Endothelial cell of umbilical vein (primary cell): ENCODE measurements around the gene AQP3. TPM values are rescaled to one million over a fixed set of nuclear protein-coding genes. Genes with fewer than 3 reads are reported as not detected.

ENCODE experiments used
- BruUV-seq: library from RNA; stranded (reverse); fragments of 400-500 nt; replicated peaks from 2 replicates; lab custom pipeline; 2021; lab: Mats Ljungman, UMichigan
- CTCF ChIA-PET: fragments of 300-600, 350-600 bp; sonication (Branson Sonifier 250); formaldehyde crosslinking; loops from one replicate; lab custom pipeline; 2021; ENCODE audit warnings: antibody characterized with exemption, inconsistent platforms; lab: Charles Lee
- POLR2A ChIA-PET: fragments of 300-600, 350-600 bp; sonication (Branson Sonifier 250); formaldehyde crosslinking; loops from one replicate; lab custom pipeline; 2021; ENCODE audit warnings: antibody characterized with exemption, inconsistent platforms; lab: Charles Lee
- DNase-seq: peaks from one replicate; pipeline ENCODE4 v3.0.0-alpha.2; 2011; ENCODE audit warnings: low read depth, low spot score
- FAIRE-seq: peaks from 2 replicates; lab custom pipeline; 2011; peaks lifted over from hg19 to GRCh38; lab: Jason Lieb, UNC
- H2AFZ ChIP-seq: 2 replicates; pipeline ENCODE4 v1.6.0; 2012; ENCODE audit warnings: low read depth, low read length, control low read depth, inconsistent platforms
- H3K27ac ChIP-seq: 2 replicates; pipeline ENCODE4 v1.5.1; 2011; ENCODE audit warnings: low read depth, mild to moderate bottlenecking, control low read depth, low read length, moderate library complexity; ENCODE audit not compliant: insufficient read depth
- H3K27me3 ChIP-seq, 2 experiments: 2 replicates each; pipeline versions ENCODE4 v1.6.0 to v1.6.1; 2011; ENCODE audit warnings: low read length in 2 of 2, mixed read lengths in 1 of 2; ENCODE audit not compliant: control insufficient read depth in 2 of 2, insufficient read depth in 2 of 2
- H3K36me3 ChIP-seq, 2 experiments: 2 replicates in 1 of 2; 3 replicates in 1 of 2; pipeline ENCODE4 v1.5.1; 2011; ENCODE audit warnings: low read length in 2 of 2, mild to moderate bottlenecking in 1 of 2, moderate library complexity in 1 of 2; ENCODE audit not compliant: control insufficient read depth in 2 of 2, insufficient read depth in 2 of 2; ENCODE audit errors: extremely low read depth in 1 of 2
- H3K4me1 ChIP-seq: 3 replicates; pipeline ENCODE4 v1.5.1; 2011; ENCODE audit warnings: mild to moderate bottlenecking, low read length; ENCODE audit not compliant: control insufficient read depth, insufficient read depth; ENCODE audit errors: extremely low read depth
- H3K4me2 ChIP-seq: 2 replicates; pipeline ENCODE4 v1.6.1; 2011; ENCODE audit warnings: low read length, control low read depth, mixed read lengths; ENCODE audit not compliant: insufficient read depth
- H3K4me3 ChIP-seq, 3 experiments: fragments of 200-600 bp in 1 of 3; sonication (generic), shearing (Covaris generic) in 1 of 3; replicated peaks in 1 of 3; 2 replicates each; pipeline ENCODE4 v1.5.1; 2011 to 2016; ENCODE audit warnings: control low read depth in 3 of 3, low read length in 3 of 3, mild to moderate bottlenecking in 2 of 3, inconsistent platforms in 1 of 3, low read depth in 1 of 3, moderate library complexity in 1 of 3; ENCODE audit not compliant: insufficient read depth in 1 of 3
- H3K79me2 ChIP-seq: 2 replicates; pipeline ENCODE4 v1.6.0; 2012; ENCODE audit warnings: low read length, inconsistent platforms; ENCODE audit not compliant: control insufficient read depth, insufficient read depth
- H3K9ac ChIP-seq: replicated peaks from 2 replicates; pipeline ENCODE3; 2011; ENCODE audit warnings: low read length, control low read depth; ENCODE audit not compliant: insufficient read depth; ENCODE audit errors: extremely low read depth
- H3K9me1 ChIP-seq: replicated peaks from 3 replicates; pipeline ENCODE4 v1.6.0; 2011; ENCODE audit warnings: mild to moderate bottlenecking, low read length; ENCODE audit not compliant: control insufficient read depth, insufficient read depth; ENCODE audit errors: extremely low read depth
- H3K9me3 ChIP-seq: replicated peaks from 2 replicates; pipeline ENCODE4 v1.5.1; 2012; ENCODE audit warnings: low read length, inconsistent platforms; ENCODE audit not compliant: control insufficient read depth, insufficient read depth
- H4K20me1 ChIP-seq: replicated peaks from 2 replicates; pipeline ENCODE3; 2011; ENCODE audit warnings: mild to moderate bottlenecking, low read length; ENCODE audit not compliant: control insufficient read depth, insufficient read depth; ENCODE audit errors: extremely low read depth
- CTCF ChIP-seq, 2 donors: IDR thresholded peaks; 1 replicate in 1 of 2; 2 replicates in 1 of 2; pipeline ENCODE4 v1.5.1; 2011; ENCODE audit warnings: low read length in 2 of 2, mild to moderate bottlenecking in 2 of 2, moderate library complexity in 2 of 2, control low read depth in 1 of 2, inconsistent platforms in 1 of 2, low read depth in 1 of 2; ENCODE audit not compliant: insufficient read depth in 1 of 2; ENCODE audit errors: extremely low read depth in 1 of 2
- EZH2 ChIP-seq: IDR thresholded peaks from 2 replicates; pipeline ENCODE4 v1.6.1; 2012; ENCODE audit warnings: borderline replicate concordance, low read depth, mild to moderate bottlenecking, moderate library complexity, low read length, inconsistent platforms; ENCODE audit not compliant: severe bottlenecking
- FOS ChIP-seq: IDR thresholded peaks from 2 replicates; pipeline ENCODE4 v1.6.1; 2011; ENCODE audit warnings: mild to moderate bottlenecking, low read length, moderate library complexity, borderline replicate concordance; ENCODE audit not compliant: insufficient read depth
- GATA2 ChIP-seq: IDR thresholded peaks from 2 replicates; pipeline ENCODE4 v1.7.0; 2011; ENCODE audit warnings: low read depth, mild to moderate bottlenecking, moderate library complexity, mixed read lengths, low read length; ENCODE audit not compliant: insufficient read length, insufficient read depth
- JUN ChIP-seq: IDR thresholded peaks from 2 replicates; pipeline ENCODE4 v1.6.1; 2011; ENCODE audit warnings: borderline replicate concordance, low read depth; ENCODE audit not compliant: insufficient read length, insufficient read depth
- MYC ChIP-seq: IDR thresholded peaks from one replicate; pipeline ENCODE4 v1.6.1; 2011; ENCODE audit warnings: mild to moderate bottlenecking, low read depth, low read length
- POLR2A ChIP-seq: IDR thresholded peaks from 2 replicates; pipeline ENCODE4 v1.6.1; 2012; ENCODE audit warnings: low read depth, mild to moderate bottlenecking, control low read depth, low read length
- POLR2AphosphoS5 ChIP-seq: IDR thresholded peaks from 2 replicates; pipeline ENCODE4 v1.6.1; 2012; ENCODE audit warnings: low read depth, mild to moderate bottlenecking, control low read depth, low read length, moderate library complexity; ENCODE audit not compliant: insufficient read depth
- dilution Hi-C: fragments of 300-500 bp; cut with MboI; formaldehyde crosslinking; loops from one replicate; pipeline ENCODE4 v1.15.0; 2019; ENCODE audit warnings: low sequenced_read_pairs; ENCODE audit not compliant: extremely low pct_ligation_motif_present
- intact Hi-C: fragments of 100-400 bp; cut with micrococcal nuclease; formaldehyde crosslinking; loops from one replicate; pipeline ENCODE4 v1.10.0; 2022
- polyA plus RNA-seq, 4 experiments: library from polyadenylated mRNA; depleted of rRNA in 3 of 4; stranded (reverse) in 3 of 4; unstranded in 1 of 4; fragments of >200 nt; gene quantifications; 2 replicates each; pipeline versions ENCODE4 v1.2.1 to v1.2.3, GENCODE V29; 2011 to 2012; ENCODE audit warnings: missing spikeins in 1 of 4
- total RNA-seq: library from RNA; stranded (reverse); gene quantifications from 2 replicates; pipeline ENCODE4 v1.2.3, GENCODE V29; 2021
- TF ChIP-seq, protein P1 (sequence below): IDR thresholded peaks from 2 replicates; pipeline ENCODE4 v1.6.1; 2011; ENCODE audit not compliant: insufficient read depth, insufficient read length

The AQP3 gene
- total and polyA plus RNA-seq, 2 donors (not counting 3 experiments of a cell fraction or from before 2014, with no cell fraction given): 0.93 to 1.8 TPM

DNA sequence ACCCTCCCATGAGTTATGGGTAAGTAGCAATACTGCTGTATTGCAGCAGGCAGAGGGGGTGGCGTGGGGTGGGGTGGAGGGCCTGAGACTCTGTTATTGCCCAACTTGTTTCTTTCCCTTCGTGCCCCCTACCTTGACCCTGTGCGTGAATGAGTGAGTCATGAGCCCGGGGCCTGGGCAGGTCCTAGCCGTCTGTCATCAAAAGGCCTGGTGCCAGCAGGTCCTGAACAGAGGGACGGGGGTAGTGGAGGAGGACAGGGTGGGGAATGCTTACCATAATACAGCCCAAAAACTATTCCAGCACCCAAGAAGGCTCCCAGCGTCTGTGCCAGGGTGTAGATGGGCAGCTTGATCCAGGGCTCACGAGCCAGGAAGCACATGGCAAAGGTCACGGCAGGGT is 4.3 kb downstream of the AQP3 start:
- Histone ChIP-seq H3K4me2 (no peak overlapping the region), H3K27me3 (peaks cover 0 to under 1% of the 10 kb centered on the region in 2 experiments), H3K27ac (no peak overlapping the region), H3K9me3 (no peaks in the 10 kb centered on the region), H3K79me2 (no peaks in the 10 kb centered on the region), H2AFZ (no peak overlapping the region), H3K36me3 (no peaks in the 10 kb centered on the region), H3K4me1 (peaks cover 7% of the 10 kb centered on the region), H3K4me3 (no peak overlapping the region), H4K20me1 (no peaks in the 10 kb centered on the region), H3K9ac (no peak overlapping the region), H3K9me1 (no peaks in the 10 kb centered on the region)
- POLR2A ChIA-PET: no interaction called here
- TF ChIP-seq EZH2 (no peak), FOS (no peak), GATA2 (no peak), JUN (no peak), MYC (no peak), POLR2AphosphoS5 (no peak), CTCF (IDR thresholded peaks at IDR 0.05; ENCODE audit: extremely low read depth in 1 of 2, insufficient read depth in 1 of 2, low read depth in 1 of 2, low read length in 2 of 2) (no peak), POLR2A (no peak)
- TF ChIP-seq, protein P1, sequence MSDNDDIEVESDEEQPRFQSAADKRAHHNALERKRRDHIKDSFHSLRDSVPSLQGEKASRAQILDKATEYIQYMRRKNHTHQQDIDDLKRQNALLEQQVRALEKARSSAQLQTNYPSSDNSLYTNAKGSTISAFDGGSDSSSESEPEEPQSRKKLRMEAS: no peak
- no peak for FAIRE-seq
- CTCF ChIA-PET: interaction anchor here (5.9 kb wide), 1 partner anchor 9 kb away, joined by 57 read pairs; no protein-coding TSS in a partner anchor
- BruUV-seq: no TSS peak
- intact Hi-C loops (no loop called here), dilution Hi-C loops (no loop called here)
- DNase-seq: peak; percentile 17
